NCI-H128 (cell line): Measurements from ENCODE around the gene CCM2L.
A peak's percentile ranks its signal among the peaks of the same experiment; 100 is the strongest.
"Not testable (repeated sequence)": the region's sequence is repeated elsewhere in the genome, so short reads cannot be mapped to it uniquely, and the experiment has no call there.

Source experiments
- DNase-seq: peaks from one replicate; lab custom pipeline; 2025; ENCODE audit not compliant: unreplicated experiment; lab: John Stamatoyannopoulos, UW

The CCM2L gene

DNA sequence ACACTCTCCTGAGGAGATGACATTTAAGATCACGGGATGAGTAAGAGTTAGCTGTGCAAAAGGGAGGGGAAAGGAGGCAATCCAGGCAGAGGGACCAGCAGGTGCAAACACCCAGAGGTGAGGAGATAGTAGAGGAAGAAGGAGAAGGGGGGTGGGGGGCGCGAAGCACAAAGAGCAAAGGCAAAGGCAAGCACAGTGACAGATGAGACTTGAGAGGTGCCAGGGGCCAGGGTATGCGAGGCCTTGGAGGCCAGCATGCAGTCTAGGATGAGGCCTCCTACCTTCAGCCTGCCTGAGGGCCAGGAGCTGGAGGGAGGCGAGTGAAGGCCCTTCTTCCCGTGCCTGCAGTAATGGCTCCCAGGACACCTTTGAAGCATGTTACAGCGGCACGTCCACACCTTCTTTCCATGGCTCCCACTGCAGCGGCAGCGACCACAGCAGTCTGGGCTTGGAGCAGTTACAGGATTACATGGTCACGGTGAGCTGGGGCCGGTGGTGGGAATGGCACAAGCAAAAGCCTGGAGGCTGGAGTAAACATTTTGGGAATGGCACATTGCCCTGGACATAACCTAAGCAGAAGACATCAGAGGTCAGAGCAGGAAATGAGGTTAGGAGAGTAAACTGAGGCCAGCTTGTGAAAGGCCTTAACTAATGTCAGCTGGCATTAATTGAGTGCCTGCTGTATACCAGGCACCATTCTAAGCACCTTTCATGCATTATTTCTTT is 18.6 kb downstream of the CCM2L start:
- DNase-seq, result no peak

DNA sequence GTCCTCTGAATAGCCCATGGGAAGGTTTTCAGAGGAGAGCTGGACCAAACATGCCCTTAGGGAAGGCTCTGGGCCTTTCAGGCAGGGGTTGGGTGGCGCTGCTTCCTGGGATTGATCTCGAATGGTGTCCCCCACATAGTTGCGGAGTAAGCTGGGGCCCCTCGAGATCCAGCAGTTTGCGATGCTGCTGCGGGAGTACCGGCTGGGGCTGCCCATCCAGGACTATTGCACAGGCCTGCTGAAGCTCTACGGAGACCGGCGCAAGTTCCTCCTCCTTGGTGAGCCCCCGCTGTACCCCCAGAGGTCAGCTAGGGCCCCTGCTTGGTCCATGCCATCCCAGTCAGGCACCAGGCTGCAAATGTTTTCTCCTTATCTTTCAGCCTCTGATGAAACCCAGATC is 19.3 kb downstream of the CCM2L start:
- DNase-seq, result no peak

DNA sequence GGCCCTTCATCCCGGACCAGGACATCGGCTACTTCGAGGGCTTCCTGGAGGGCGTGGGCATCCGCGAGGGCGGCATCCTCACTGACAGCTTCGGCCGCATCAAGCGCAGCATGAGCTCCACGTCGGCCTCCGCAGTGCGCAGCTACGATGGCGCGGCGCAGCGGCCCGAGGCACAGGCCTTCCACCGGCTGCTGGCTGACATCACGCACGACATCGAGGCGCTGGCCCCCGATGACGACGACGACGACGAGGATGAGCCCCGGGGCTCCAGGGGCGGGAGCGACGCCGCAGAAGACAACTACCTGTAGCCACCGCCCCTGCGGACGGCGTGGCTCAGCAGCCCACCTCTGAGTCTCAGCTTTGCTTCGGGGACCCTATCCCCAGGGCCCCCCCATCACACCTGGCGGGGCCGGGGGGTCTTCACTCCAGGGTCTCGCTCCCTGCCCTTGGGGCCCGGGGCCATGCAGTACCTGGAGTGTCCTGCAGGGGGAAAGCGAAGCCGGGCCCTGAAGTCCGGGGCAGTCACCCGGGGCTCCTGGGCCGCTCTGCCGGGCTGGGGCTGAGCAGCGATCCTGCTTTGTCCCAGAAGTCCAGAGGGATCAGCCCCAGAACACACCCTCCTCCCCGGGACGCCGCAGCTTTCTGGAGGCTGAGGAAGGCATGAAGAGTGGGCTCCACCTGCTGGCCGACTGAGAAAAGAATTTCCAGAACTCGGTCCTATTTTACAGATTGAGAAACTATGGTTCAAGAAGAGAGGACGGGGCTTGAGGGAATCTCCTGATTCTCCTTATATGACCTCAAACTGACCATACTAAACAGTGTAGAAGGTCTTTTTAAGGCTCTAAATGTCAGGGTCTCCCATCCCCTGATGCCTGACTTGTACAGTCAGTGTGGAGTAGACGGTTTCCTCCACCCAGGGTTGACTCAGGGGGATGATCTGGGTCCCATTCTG is 21.0 kb downstream of the CCM2L start:
- peak; percentile 84 for DNase-seq

DNA sequence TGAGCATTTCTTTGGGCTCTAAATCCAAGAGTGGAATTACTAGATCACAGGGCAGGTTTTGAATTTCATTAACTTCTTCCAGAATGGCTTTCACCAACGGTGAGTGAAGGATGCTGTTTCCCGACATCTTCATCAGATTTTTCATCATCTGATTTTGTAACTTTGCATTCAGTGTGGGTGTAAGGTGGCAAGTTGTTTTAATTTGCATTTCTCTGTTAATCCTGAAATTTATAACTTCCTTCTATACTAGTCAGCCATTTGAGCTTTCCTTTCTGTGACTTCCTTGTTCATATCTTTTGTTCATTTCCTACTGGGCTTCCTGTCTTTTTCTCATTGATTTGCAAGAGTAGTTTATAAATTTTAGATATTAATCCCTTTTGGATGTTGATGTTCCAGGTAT is 23.1 kb downstream of the CCM2L start:
- no peak for DNase-seq

- not testable (repeated sequence) for DNase-seq
Measured at GRCh38 chr20:32033721-32034120, 23.5 kb downstream of the CCM2L start.

DNA sequence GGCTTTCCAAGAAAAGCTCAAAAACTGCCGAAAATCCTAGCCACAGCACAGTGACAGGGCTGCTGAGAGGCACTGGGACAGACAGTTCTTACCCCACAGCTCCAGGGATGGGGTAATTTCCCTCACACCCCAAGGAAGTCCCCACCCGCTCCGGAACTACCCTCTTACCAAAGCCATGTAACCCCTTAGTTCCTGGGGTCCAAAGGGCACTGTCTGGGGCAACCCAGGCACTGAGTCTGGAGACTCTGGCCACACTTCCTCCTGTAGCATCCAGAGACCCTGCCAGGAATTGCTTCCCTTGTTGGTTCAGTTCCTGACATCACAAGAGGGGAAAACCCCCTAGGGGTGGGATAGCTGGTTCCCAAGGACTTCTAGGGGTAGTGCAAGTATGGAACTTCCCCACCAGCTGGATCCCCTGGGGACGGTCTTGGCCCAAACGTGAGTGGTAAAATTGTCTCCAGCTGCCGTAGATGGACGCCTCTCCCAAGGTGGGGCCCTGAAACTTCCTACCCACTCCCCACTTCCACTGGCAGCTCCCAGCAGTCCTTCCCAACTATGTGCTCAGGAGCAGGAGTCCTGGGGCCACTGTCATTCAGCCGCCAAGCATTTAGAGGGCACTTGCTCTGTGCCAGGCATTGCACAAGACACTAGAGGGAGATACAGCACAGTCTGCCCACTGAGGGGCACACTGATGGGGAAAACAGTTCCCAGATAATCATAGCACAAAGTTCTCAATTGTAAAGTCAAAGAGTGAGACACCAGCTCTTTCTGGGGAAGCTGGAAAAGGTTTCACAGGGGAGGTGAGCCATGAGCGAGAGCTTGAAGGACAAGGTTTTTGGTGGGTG is 24.6 kb downstream of the CCM2L start:
- no peak for DNase-seq

GRCh38 chr20:32035426-32035779 is 25.2 kb downstream of the CCM2L start:
- no peak for DNase-seq

DNA sequence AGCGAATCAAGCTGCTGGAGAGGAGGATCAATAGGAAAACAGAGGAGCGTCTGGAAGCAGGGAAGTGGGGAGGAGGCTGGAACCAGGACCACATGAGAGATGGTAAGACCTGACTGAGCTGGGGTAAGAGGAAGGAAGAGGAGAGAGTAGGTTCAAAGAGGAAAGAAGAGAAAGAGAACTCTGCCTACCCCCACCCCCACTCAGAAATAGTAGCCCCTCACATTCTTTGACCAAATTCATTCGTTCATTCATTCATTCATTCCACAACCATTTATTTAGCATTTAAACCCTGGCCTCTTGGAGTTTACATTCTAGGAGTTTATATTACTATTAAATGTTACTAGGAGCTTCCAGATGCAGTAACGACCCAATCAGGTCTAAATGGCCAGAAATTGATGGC is 26.0 kb downstream of the CCM2L start:
- DNase-seq, result no peak

- DNase-seq, result no peak
Measured at GRCh38 chr20:32036716-32037485, 26.7 kb downstream of the CCM2L start.

- no peak for DNase-seq
Measured at GRCh38 chr20:32037929-32038328, 27.7 kb downstream of the CCM2L start.

- no peak for DNase-seq
Measured at GRCh38 chr20:32040142-32040953, 30.1 kb downstream of the CCM2L start.

GRCh38 chr20:32045999-32046398 is 35.8 kb downstream of the CCM2L start:
- DNase-seq, result no peak

DNA sequence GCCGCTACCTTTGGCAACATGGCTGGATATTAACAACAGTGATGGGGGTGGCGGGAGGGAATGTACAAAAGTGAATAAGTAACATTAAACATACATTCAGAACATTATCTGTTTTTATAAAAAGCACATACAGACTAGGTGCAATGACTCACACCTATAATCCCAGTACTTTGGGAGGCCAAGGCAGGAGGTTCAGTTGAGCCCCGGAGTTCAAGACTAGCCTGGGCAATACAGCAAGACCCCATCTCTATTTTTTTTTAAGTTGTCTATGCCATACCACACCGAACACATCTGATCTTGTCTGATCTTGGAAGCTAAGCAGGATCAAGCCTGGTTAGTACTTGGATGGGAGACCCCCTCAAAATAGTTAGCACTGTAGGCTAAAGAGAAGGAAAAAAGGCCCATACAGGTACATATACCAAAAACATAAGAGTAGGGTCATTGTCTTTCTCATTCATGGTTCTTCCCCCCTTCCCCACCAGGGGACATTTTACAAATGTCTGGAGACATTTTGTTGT is 40.1 kb downstream of the CCM2L start:
- no peak for DNase-seq

- no peak for DNase-seq
Measured at GRCh38 chr20:32050851-32051556, 40.8 kb downstream of the CCM2L start.

DNA sequence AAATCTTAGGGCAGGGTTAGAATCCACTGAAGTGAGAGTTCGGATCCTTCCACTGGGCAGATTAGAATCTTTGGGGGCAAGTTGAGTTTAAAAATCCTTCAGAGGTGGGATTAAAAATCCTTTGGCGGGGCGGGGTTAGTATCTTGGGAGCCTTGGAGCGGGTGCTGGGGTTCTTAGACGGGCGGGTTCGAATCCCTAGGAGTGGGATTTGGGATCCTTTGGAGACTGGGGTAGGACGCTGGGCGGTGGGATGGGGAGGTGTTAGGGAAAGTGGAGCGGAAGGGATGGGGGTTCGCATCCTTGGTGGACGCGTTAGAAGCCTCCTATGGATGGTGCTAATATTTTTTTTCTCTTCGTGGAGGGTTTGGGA is 41.5 kb downstream of the CCM2L start:
- DNase-seq, result no peak

DNA sequence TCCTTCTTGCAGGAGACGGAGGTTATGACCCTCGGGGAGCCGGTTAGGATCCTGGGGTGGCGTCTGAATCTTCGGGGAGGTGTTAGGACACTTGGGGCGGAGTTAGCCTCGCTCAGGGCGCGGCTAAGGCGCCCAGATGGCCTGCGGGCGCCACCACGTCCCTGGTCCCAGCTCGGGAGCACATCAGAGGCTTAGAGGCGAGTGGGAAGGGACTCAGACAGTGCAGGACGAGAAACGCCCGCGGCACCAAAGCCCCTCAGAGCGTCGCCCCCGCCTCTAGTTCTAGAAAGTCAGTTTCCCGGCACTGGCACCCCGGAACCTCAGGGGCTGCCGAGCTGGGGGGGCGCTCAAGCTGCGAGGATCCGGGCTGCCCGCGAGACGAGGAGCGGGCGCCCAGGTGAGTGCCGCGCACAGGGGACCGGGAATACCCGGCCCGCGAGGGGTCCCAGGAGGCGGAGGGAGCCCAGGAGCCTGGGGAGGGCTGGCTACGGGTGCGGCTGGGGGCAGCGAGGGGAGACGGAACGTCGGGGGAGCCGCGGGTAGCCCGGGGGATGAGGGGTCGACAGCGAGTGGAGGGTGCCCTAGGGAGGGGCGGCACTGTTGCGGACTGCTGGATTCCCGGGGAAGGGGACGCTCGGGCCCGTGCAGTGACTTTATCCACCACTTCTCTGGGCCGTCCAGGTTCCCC is 42.0 kb downstream of the CCM2L start, which contains the start of gene HCK:
Gene HCK (plus strand): TSS at position 153 of the 688 bp plus-strand sequence.
- DNase-seq, result no peak

GRCh38 chr20:32052778-32053362 is 42.6 kb downstream of the CCM2L start:
- no peak for DNase-seq

GRCh38 chr20:32053648-32054047 is 43.4 kb downstream of the CCM2L start:
- DNase-seq, result no peak
